NCI-H1105 treated with DMSO at 0.1 percent for 48 hours (cell line): ENCODE measurements around the gene CD83.

Source experiments
- DNase-seq: peaks from one replicate; lab custom pipeline; 2025; lab: John Stamatoyannopoulos, UW

Gene CD83

DNA sequence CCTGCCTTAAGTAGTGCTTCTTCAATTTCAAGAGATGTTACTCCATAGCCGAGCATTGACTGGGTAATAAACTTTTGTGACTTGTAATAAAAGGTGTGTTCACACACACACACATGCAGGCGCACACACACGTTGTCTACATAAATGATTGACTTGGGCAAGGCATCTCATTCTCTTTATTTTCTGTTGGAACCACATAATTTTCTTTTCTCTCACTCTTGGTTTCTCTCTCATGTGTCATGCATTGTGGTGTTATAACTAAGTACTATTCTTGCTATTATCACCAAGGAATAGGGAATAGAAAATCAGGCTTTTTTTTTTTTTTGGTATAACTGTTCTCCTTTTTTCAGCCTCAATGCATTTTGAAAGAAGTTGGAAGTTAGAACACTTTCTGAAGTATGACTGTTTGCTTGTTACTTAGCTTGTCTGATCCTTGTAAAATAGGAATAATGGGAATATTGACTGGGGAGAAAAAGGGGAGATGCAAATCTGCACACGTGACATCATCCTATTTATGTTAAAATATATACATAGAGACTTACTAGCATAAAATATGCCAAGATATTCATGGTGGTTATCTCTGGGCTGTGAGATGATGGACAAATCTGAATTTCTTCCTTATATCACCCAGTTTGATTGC lies 26.1 kb upstream of the CD83 start:
- DNase-seq, result no peak

DNA sequence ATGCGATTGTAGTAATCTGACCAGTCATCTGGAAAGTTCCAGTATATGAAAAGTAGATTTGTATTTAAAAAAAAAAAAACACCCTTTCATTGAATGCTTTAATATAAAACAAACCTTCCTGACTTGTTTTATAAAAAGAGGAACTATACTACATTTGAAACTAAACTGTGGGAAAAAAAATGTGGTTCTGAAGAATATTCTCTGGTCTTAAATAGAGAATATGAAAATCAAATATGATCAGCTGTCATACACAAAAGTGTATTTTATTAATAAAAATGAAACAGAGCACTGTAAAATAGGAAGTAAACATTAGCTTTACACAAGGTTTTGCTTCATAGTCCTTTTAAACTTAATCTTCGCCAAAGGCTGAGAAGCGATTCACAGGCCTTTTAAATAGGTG lies 25.3 kb upstream of the CD83 start:
- no peak for DNase-seq

DNA sequence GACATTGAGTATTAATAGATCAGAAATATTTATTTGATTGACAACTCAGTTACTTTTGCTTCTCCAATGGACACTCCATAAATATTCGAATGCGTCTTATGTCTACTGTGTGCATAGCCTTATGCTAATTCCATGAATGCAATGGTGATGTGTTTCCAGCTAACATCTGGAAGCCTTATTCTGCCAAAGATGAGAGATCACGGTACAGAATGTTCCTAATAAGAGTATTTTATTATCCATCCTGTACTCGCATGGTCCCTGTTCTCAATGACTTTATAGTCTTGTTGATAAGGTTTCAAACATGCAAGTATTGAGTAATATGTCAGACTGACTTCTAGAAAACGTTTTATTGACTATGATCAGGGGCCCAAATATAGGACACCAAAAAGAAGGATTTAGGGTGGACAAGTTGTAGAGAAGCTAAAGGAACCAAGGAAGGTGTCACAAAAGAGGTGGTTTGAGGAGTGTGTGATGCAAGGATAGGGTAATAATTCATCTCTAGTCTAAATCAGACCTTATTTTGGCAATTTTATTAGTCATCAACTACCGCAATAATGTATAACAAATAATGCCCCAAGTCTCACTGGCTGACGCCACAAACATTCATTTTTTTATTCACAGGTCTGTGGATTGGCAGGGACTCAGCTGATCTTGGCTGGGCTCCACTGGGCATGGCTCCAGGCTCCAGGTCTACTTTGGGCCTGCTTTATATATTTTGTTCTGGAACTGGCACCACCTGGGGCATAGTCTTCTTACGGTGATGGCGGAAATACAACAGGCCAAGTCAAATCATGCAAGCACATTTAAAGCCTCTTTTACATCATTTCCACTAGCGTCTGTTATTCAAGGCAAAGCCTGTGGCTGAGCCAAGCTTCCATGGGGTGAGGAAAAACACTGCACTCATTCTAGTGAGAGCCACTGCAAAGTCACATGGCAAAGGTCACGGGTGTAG lies 24.5 kb upstream of the CD83 start:
- peak; percentile 17 for DNase-seq

DNA sequence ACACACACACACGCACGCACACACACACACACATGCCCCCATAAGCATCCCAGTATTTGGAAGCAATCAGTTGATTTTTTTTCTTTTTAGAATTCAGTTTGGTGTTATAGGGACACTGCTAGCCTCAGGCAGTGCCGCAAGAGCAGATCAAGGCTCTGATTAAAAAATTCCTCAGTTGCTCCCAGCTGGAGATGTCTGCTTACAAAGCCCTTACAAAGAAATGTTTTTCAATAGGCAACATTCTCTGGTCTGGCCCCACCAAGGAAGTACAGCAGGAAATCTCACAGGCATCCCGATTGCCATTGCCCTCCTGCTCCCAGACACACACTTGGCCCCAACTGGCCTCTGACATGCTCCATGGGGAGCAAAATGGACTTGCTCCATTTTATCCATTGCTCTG lies 22.9 kb upstream of the CD83 start:
- no peak for DNase-seq

DNA sequence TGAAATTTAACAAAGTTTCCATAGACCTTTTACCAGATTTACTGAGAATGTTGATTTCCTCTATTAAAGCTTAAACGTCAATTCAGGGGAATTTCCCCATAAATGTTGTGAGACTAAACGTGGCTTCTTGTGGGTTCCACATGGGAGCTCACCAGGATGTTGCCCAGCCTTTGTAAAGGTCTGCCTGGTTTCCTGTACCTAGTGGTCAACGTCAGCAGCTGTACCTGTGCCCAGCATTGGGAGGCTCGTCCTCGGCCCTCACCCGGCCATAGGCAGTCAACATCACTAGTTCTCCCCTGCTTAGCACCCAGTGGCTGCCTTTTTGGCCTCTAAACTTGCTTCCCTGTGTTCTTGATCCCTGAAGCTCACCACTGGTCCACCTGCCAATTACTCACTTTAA lies 22.1 kb upstream of the CD83 start:
- no peak for DNase-seq

DNA sequence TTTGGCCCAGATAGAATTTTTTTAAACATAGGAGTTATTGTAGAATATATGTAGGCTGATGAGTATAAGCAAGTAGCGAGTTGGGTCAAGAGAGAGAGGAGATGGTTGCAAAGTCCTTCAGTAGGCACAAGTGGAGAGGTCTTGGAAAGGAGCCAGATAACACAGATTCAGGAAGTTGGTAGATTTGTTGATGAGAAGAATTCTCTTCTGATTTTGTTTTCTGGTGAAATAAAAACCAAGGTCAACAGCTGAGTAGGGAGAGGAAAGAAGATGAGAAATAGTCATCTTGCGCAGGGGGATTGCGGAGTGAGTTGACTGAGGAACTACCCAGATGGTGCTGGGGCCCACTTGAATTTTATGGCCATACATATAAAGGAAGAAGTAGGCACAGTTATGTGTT lies 17.4 kb upstream of the CD83 start:
- no peak for DNase-seq

DNA sequence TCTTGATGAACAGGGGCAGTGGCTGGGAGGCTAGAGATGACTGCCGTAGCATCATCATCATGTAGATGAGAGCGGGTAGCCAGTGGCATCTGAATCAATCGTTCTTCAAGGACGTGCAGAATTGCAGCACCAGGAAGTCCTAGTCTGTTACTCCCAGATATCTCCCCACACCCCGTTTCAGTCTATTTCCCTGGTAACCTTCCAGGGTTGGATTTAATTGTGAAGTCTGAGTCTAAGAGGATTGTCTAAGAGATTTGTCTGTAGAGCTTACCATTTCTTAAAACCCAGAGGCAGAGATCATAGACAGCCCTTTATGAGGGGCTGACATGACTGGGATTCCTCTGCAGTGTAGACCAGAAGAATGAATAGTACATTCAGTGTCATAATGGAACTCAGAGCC lies 16.6 kb upstream of the CD83 start:
- no peak for DNase-seq

DNA sequence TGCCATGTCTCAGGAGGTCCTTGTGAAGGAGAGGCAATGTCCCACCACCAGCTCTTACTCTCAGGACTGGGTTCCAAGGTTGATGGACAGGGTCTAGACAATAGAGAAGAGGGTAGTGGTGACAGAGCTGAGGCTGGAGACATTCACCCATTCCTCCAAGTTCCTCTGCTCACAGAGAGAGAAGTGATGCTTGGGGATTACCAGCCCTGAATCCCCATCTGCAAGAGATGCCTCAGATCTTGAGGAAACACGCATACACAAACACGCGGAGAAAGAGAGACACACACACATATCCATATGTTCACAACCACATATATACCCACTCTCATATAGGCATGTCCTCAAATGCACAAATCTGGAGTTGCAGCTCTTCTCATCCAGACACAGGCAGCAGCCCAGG lies 15.2 kb upstream of the CD83 start:
- no peak for DNase-seq

DNA sequence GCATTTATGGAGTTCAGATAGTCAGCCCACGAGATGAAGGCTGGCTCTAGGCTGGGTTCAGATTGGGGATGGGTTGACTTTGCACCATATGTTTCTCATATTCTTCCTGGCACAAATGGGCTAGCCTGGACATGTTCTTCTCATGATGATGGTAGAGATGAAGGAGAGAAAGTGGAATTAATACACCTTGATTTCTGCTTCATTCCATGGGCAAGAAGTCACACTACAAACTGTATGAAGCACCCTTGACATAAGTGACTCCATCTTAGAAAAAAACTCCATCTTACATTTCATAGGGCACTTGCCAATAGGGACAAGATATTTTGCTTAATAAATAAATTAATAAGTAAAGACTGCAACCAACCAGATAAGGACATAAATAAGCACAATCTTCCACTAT lies 12.0 kb upstream of the CD83 start:
- no peak for DNase-seq

DNA sequence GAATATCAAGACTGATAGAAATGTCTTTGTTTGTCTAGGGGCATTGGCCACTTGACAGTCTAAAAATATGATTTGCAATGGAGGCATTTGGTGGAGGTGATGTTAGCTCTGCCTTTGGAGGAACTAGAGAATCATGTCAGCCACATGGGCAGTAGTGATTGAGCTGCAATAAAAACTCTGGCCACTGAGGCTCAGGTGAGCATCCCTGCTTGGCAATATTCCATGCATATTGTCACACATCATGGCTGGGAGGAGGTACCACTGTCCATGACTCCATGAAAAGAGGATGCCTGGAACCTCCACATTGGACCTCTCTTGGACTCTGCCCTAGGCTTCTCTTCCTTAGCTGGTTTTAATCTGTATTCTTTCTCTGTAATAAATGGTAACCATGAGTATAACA lies 10.6 kb upstream of the CD83 start:
- DNase-seq, result no peak

DNA sequence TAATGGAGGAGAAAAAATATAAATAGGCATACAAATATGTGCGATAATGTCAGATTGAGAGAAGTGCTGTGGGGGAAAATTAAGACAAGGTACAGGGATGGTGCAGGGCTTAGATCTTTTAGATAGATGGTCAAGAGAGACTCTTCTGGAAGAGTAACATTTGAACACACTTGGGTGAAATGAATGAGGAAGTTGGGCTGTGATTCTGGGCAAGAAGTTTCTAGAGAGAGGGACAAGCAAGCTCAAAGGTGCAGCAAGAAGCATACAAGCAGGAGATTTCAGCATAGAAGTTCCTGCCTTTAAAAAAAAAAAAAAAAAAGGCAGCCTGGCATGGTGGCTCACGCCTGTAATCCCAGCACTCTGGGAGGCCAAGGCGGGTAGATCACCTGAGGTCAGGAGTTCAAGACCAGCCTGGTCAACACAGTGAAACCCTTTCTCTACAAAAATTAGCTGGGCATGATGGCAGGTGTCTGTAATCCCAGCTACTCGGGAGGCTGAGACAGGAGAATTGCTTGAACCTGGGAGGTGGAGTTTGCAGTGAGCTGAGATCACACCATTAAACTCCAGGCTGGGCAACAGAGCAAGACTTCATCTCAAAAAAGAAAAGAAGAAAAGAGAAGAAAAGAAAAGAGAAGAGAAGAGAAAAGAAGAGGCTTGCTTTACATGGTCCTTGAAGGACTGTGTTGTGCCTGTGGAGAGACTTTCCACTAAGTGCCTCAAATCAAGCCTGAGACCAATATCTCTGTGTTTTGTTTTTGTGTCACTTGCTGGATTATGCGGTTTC lies 9.7 kb upstream of the CD83 start:
- no peak for DNase-seq

DNA sequence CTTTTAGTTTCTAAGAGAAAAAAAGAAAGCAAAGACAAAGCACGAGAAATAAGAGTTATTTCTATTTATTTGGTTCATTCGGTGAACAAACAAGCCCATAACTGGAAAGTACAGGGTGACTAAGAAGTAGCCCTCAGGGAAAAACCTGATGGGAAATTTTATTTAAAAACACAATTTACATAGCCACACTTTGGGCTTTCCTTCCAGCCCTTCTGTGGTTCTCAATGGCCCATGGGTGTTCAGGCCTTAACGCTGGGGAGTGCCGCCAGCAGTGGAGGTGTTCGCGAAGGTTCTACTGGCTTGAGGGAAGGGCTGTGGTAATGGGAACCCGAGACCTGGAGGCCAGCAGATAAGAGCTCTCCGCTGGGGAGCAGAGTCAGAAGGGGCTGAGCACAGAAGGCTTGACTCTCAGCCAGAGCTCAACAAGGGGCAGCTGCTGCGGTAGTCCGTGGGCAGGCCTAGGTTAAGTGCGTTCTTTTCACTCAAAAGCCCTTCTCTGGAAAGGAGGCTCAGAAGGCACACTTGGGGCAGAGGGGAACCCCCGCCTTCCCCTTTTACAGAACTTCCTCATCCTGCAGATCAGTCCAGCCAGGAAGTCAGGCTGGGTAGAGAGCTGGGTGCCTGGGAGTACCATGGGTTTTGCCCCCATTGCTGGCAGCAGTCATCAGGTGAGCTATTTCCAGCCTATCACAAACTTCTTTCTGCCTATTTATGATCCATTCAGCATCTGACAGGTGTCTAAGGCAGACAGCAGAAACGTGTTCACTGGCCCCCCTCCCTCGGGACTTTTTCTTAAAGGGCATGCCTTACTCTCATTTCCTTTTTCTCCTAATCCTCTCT lies 8.8 kb upstream of the CD83 start:
- no peak for DNase-seq

DNA sequence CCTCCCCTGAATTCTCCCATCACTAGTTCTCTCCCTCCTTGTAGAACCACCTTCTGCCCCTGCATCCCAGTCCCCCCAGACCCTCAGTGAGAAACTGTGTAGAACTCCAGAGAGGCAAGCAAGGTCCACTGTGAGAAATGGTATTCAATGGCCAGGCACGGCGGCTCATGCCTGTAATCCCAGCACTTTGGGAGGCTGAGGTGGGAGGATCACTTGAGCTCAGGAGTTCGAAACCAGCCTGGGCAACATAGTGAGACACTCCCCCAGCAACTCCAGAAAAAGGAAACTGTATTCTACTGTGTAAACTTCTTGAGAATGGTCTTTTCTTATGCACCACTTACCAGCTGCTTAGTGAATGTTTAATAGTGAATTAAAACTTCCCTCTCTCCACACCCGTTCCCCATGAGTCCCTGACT lies 8.2 kb upstream of the CD83 start:
- no peak for DNase-seq

DNA sequence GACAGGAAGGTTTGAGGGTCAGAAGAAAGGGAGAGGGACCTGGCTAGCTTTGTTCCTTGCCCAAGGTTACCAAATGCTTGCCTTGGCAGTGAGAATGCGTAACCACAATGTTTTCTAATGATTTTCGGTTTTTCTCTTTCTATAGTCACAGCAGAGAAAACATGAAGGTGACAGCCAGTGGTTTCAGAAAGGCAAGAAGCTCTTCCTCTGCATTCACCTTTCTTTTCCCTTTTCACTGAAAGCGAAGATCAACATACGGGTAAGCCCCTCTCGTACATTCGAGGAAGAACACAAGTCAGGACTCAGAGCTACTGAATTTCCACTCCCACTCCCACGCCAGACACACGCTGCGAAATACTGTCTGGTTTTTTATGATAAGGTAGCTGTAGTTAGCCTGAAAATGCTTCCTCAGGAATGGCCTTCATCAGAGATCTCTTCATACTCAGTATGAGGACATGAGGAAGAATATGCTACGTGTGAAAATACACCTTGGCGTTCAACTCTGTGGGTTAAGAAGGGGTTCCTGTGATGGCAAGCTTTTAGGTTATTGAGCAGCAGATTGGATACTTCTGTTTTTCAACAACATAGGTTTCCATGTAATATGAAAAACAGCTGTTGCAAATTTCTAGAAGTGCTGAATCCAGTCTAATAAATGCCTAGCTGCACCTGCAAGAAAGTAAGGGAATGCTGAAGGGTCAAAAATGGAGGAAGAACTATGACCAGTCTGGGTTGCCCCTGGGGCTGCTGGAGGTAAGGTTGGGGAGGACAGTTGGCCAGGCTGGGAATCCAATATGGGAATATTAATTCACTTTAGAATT lies 7.4 kb upstream of the CD83 start:
- DNase-seq, result no peak

DNA sequence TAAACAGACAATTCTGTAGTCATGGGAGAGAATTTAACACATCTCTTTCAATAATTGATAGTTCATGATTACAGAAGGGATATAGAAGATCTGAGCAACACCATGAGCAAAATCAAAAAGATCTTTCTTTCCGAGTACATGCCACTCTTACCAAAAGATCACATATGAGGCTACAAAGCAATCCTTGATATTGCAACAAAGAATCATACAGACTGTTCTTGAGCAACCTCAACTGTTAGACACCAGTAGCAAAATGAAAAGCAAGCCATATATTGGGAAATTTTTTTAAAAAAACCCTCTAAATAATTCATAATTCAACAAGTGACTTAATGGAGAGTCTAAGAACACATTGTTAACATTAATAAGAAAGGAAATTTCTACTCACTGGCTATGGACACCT lies 3.6 kb upstream of the CD83 start:
- no peak for DNase-seq

DNA sequence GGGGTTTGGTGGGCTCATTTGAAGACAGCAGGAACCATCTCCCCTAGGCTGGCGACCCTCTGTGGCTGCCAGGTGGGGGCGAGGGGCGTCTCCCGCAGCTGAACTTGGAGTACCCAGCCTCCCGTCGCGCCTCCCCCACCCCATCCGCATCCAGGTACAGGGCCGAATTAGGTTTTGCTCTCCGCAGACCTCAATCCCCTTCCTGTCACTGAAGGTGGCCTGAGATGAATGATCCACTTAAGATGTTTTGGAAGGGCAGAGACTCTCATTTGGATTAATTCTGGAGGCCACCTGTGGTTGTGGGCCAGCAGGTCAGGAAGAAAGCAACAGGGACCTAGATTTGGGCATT lies 493 bp downstream of the CD83 start:
- DNase-seq, result no peak

DNA sequence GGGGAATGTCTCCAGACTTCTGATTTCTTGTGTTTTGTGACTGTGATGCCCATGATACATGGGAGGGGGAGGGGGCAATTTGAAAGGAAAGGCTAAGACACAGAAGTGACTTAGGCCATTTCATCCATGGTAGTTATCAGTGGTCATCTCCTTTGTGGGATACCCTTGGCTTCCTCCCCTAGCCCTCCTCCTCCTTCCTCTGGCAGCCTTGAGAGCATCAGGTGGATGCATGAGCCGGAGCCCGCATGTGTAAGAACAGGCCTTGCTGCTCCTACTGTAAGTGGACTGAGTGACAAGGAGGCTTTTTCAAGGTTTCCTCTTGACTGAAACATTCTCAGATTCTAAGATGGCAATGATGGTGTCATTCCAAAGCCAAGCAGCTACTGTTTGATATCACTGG lies 874 bp downstream of the CD83 start:
- no peak for DNase-seq

DNA sequence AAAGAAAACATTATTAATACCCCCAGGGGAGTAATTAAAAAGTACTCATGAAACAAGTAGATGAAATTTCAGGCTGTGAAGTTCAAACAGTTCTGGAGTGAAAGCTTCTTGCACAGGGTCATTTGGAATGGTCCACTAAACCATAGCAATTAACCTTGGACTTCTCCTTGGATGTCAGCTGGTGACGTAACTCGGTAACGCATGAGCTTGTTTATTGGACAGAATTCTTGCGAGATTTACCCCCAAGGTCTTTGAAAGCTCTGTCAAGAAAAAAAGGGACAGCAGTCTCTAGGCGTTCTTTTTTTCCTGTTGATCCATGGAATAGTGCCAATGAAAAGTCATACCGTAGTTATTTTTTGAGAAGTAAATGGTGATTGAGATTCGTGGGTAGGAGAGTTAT lies 2.2 kb downstream of the CD83 start:
- DNase-seq, result no peak

DNA sequence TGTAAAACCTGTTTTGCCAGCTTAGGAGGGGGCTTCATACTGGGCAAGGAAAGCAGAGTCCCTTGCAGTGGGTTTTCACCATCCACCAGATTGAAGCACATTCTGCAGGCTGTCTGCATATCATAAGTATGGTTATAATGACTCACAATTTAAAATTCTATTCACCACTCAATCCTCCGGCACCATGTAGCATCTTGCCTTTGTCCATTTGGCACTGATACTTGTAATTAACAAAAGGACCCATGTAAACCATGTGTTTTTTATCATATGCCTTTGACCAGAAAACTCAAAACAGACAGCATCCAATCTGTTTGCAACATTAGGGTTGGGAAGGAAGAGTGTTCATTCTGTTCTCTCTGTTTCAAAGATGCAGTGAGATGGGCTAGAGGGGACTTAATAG lies 3.0 kb downstream of the CD83 start:
- DNase-seq, result no peak

DNA sequence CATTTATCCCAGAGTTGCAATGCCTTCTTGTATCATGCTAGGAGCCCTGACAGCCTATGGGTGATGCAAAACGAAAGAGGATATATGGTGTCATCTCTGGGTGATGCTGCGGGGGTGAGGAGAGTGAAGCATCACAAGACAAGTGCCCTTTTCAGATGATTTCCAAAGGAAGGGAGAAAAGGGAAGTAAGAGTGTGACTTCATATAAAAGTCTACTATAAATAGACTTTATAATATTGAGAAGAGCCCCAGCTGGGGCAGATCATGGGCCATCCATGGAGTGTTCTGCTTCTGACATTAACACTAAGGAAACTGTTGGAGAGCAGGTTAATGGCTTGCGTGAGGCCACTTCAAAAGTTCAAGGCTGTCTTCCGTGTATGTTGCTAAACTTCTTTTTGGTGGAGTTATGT lies 4.4 kb downstream of the CD83 start:
- DNase-seq, result no peak
